HG02973 (cell line): ENCODE results near the gene NFKBIB.

ENCODE experiments used
- ATAC-seq: cut with Tn5 transposase; IDR thresholded peaks from one replicate; pipeline ENCODE4 v1.9.1; 2021; ENCODE audit warnings: moderate library complexity; ENCODE audit not compliant: unreplicated experiment

NFKBIB gene

GRCh38 chr19:38952395-38953165, 52.8 kb downstream of the NFKBIB start:
- ATAC-seq, result no peak

DNA sequence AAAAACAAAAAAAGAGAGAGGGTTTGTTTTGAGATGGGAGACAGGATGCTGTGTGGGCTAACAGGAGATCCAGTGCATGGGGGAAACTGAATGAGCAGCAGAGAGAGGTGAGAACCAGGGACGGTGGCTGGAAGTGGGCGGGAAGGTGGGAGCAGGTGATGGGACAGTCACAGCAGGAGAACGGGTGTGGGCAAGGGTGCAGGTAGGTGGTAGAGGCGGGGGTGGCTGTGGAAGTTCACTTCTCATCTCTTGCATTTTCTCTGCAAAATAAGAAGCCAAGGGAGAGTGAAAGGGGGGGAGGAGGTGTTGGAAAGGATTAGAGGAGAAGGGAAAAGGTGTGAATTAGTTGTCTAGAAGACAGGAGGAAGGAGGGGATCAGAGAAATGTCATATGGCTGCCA, 53.9 kb downstream of the NFKBIB start:
- no peak for ATAC-seq

DNA sequence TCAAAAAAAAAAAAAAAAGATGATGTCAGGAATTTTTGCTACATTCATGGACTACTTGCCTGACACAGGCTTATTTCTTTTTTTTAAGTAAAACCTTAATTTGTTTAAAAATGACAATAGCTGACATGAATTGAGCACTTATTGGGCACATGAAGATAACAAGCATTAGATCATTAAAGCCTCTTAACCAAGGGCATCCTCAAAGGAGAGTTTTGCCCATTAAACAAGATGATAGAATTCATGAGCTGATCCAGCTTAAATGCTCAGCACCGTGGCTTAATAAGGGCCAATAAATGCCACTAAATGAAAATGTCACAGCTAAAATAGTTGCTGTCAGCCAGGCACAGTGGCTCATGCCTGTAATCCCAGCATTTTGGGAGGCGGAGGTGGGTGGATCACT, 56.5 kb downstream of the NFKBIB start:
- ATAC-seq, result no peak

- ATAC-seq, result no peak
Measured at GRCh38 chr19:38958301-38958700, 58.5 kb downstream of the NFKBIB start.
